HG03039 (cell line): Measurements from ENCODE around the gene TOX2.

ENCODE experiments used
- ATAC-seq: cut with Tn5 transposase; IDR thresholded peaks from one replicate; pipeline ENCODE4 v1.9.1; 2021; ENCODE audit warnings: mild to moderate bottlenecking, moderate library complexity; ENCODE audit not compliant: unreplicated experiment

Gene TOX2

DNA sequence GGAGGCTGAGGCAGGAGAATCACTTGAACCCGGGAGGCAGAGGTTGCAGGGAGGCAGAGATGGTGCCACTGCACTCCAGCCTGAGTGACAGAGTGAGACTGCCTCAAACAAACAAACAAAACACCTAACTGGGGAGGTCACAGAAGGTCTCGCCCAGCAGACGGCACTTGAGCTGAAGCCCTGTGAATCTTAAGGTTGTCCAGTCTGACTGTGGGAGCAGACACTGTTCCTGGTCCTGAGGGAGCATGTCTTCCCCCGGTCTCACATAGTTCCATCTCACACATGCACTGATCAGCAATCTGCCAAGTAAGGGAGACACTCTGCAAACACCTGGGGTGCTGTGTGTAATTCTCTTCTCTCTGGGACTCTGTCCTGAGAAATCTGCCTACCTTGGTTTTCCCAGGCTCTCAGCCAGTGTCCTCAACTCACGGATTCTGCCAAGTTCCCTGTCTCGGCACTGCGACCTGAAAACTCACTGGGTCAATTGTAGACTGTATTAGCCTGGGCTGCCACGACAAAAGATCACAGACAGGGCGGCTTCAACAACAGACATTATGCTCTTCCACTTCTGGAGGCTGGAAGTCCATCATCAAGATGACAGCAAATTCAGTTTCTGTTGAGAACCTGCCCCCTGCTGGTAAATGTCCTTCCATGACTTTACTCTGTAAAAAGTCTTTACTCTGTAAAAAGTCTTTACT, 178.0 kb downstream of the TOX2 start:
- ATAC-seq = no peak

DNA sequence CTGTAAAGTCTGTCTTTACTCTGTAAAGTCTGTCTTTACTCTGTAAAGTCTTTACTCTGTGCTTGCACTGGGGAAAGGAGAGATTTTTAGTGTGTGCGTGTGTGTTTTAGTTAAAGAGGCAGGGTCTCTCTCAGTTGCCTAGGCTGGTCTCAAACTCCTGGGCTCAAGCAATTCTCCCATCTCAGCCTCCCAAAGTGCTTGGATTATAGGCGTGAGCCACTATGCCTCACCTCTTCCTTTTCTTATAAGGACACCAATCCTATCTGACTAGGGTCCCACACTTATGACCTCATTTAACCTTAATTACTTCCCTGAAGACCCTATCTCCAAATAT, 178.6 kb downstream of the TOX2 start:
- no peak for ATAC-seq

DNA sequence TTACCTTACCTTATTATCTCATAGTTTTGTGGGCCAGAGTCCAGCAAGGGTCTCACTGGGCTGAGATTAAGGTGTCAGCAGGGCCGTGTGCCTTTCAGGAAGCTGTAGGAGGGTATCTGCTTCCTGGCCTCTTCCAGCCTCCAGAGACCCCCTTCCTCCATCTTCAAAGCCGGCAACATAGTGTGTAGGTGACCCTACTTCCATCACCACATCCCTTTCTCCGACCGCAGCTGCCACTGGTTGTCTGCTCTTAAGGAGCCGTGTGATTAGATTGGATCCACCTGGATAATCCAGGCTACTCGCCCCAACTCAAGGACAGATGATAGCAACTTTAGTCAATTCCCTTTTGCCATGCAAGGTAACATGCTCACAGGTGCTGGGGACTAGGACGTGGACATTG, 181.2 kb downstream of the TOX2 start:
- ATAC-seq = no peak

DNA sequence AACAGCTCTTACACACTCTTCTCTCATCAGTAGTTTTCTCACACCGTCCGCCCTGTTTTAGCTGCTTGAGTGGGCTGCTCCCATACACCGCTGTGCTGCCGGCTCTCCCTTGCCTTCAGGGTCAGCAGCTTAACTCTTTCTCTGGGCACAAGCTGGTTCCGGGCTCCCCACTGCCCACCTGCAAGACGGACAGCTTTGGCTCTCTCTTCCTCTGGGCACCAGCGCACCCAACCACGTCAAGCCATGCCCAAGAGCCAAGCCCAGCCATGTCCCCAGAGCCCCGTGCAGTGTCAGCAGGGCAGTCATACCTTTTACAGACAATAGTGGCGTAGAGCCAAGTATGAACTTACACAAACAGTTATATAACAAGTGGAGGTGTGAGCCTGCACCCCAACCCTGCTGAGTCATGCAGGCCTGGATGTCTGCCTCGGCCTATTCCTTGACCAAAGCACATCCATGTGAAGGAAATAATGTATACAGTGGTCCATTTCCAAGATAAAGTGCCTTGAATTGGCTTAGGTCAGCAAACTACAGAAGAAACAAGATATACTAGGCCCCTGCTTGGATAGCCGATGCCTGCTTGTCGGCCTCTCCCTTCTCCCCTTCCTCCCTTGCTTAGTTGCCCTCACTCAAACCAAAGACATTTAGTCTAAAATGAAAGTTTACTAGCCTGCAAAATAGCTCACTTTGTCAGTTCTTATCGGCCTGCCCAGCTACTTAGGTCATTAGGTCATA, 183.0 kb downstream of the TOX2 start:
- ATAC-seq = no peak

DNA sequence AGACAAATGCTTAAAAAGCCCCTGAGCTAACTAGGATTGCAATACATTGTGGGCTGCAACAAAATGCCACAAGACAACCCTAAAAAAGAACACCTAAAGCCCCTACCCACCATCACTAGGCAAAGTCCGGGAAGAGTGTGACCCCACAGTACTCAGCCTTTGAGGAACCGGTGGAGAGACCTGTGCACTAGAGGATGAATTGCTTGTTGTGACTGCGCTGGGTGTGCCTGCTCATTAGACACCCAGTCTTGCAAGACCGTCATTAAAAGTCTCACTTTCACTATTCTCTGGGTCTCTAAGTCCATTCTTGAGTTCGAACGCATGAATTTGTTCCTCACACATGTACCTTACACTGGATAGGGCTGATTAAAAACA, 183.6 kb downstream of the TOX2 start:
- ATAC-seq = no peak

GRCh38 chr20:44098657-44099056, 184.0 kb downstream of the TOX2 start:
- no peak for ATAC-seq

GRCh38 chr20:44099832-44100231, 185.2 kb downstream of the TOX2 start:
- no peak for ATAC-seq

- ATAC-seq = no peak
These were observed 187.9 kb downstream of the TOX2 start for GRCh38 chr20:44102582-44102981.

DNA sequence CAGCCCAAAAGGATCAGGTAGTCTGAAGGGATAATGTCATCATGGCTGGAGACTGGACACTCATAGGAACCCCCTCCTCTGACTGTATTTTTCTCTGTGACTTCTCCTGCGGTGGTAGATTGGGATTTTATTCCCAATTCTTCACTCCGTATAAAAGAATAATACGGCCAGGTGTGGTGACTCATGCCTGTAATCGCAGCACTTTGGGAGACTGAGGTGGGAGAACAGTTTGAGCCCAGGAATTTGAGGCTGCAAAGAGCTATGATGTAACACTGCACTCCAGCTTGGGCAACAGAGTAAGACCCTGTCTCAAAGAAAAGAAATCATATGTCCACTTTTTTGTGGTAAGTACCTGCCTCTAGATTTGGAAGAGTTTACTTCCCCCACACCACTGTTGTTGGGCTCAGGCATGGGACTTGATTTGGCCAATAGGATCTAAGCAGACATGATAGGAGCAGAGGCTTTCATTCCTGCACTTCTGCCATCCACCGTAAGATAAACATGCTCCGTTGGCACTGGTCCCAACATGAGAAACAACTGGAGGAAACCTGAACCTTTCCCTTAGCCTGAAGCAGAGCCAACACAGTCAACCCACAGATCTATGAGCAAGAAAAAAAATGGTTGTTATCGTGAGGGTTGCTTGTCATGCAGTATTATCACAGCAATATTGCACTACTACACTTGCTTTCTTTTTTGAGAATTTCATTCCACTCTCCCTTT, 190.3 kb downstream of the TOX2 start:
- no peak for ATAC-seq

DNA sequence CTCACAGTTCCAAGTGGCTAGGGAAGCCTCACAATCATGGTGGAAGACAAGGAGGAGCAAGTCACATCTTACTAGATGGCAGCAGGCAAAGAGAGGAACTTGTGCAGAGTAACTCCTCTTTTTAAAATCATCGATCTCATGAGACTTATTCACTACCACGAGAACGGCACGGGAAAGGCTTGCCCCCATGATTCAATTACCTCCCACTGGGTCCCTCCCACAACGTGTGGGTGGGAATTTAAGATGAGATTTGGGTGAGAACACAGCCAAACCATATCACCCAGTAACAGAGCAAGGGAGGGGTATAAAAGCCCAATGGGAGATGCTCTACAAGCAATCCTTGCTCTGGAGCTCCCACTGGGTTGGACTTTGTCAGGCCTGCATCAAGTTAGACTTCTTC, 192.0 kb downstream of the TOX2 start:
- no peak for ATAC-seq

DNA sequence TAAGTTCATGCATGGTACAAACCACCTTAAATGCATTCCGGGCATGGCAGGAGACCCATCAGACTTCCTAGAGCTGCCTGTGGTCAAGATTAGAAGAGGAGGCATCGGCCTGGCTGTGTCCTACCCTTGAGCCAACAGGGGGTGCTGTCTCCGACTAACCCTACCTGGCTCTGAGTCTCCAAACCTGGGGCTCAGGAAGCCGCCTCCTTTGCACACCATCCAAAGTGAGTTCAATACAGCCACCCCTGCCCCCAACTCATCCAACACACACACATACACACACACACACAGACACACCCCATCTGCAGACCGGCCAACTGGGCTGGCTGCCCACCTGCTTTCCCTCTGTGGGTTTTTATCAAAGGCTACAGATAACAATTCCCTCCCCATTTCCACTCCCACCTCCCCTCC, 195.3 kb downstream of the TOX2 start:
- no peak for ATAC-seq

- no peak for ATAC-seq
These were observed 196.3 kb downstream of the TOX2 start for GRCh38 chr20:44110816-44111568.

DNA sequence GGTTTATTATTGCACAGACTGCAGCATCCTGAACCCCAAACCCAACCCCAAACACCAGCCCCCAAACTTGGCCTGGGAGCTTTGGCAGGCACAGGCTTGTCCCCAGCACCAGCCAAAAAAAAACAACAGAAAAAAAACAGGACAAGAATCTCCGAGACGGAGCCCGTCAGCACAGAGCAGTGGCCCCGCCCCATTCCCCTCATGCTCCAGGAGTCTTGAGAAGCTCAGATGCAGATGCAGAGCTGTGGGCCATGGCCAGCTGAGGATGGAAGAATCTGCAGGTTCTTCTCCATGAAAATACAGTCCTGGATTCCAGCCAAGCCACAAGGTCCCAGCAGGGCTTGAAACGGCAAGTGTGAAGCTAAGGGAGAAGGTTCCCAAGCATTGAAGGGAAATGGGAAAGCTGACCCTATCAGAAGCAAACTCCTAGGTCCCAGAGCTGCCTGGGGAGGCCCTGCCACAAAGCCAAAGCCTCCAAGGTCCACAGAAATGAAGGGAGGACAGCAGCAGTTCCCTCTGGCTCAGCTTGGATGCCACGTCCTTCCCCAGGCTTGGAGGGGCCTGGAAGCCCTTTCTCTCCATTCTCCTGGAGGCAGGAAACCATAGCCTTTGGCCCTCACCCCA, 197.2 kb downstream of the TOX2 start:
- no peak for ATAC-seq

- ATAC-seq = no peak
These were observed 197.8 kb downstream of the TOX2 start for GRCh38 chr20:44112456-44112855.

GRCh38 chr20:44112889-44113617, 198.4 kb downstream of the TOX2 start:
- no peak for ATAC-seq

GRCh38 chr20:44113618-44114376, 199.1 kb downstream of the TOX2 start:
- no peak for ATAC-seq

DNA sequence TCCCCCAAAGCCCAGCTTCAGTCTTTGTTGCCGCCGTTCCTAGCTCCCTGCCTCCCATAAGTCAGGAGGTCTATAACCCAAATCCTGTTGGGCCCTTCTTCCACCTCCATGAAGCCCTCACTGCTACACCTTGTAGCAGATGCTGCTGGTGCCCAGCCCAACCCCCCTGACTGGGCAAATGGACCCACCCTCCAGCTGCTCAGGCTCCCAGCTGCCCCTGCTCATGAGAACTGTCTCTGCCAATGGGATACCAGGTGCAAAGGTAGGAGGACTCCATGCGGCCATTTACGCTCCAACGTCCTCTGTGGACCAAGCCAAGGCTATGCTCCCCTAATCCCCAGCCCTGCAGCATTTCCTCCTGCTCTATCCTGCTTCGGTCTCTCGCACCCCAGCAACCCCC, 200.5 kb downstream of the TOX2 start:
- no peak for ATAC-seq

GRCh38 chr20:44115762-44116644, 201.4 kb downstream of the TOX2 start:
- no peak for ATAC-seq
